Measurements from ENCODE around the gene JADE3. TPM values are rescaled to one million over a fixed set of nuclear protein-coding genes. Genes with fewer than 3 reads are reported as not detected.

The JADE3 gene
- 7.8 TPM for polyA plus RNA-seq (2013, experiment 1 of 2)
- polyA plus RNA-seq (2013, experiment 2 of 2): 7.9 TPM

DNA sequence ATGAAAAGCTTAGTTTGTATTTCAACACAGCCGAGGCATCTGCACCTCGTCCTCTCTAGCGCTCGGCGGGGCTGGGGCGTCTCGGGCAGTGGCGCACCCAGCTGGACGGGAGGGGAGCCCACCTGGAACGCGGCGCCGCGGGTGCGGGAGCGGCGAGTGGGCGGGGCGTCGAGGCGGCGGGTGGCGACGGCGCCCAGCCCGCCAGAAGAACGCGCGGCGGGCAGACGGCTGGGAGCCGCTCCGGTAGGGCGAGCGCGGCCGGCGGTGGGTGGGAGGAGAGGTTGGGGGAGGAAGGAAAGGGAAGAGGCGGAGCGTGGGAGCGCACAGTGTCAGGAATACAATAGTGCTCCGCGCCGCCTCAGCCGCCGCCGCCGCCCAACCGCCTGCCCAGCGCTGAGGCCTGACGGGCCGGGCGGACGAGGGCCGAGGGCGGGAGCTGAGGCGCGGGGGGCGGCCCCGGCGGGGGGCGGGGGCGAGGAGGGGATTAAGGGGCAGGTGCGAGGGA is at the start of gene JADE3:
Gene JADE3, plus strand, starts transcription at position 324 of the 505 bp plus-strand sequence. CDS start 72,474 bp downstream, outside the sequence.
- H2BK120ac ChIP-seq (ENCODE audit: low read depth, low read length): no peak within 1 kb of the TSS
- H3K27me3 ChIP-seq (ENCODE audit: insufficient read depth, low read length, poor library complexity): no peaks in the 10 kb centered on the region
- peak within 1 kb of the TSS; percentile 83 for H3K18ac ChIP-seq (ENCODE audit: low read length)
- H2AK5ac ChIP-seq (ENCODE audit: low read length): no peak within 1 kb of the TSS
- H3K9ac ChIP-seq (ENCODE audit: low read length): peak within 1 kb of the TSS; percentile 74
- H3K4me2 ChIP-seq (ENCODE audit: low read length): peak within 1 kb of the TSS; percentile 18
- no peak within 1 kb of the TSS for H4K5ac ChIP-seq (ENCODE audit: low read length)
- no peak within 1 kb of the TSS for H4K8ac ChIP-seq (ENCODE audit: low read depth, low read length)
- H3K56ac ChIP-seq (ENCODE audit: low read length): peak within 1 kb of the TSS; percentile 79
- H3K4me3 ChIP-seq (ENCODE audit: low read length): peak within 1 kb of the TSS; percentile 60
- WGBS (ENCODE audit: extremely low coverage, insufficient coverage, low lambda C conversion rate): no CpG with 5 or more reads among the region's 64 CpGs
- H3K79me1 ChIP-seq (ENCODE audit: low read length): peaks cover 2% of the 10 kb centered on the region
- no peak within 1 kb of the TSS for H2BK15ac ChIP-seq (replicated peaks; ENCODE audit: low read depth)
- DNase-seq: peak; percentile 80
- peaks cover 22% of the 10 kb centered on the region for H3K79me2 ChIP-seq (ENCODE audit: control insufficient read depth, insufficient read depth, low read length)
- peak within 1 kb of the TSS; percentile 73 for H3K27ac ChIP-seq (ENCODE audit: low read depth, low read length)
- H3K4ac ChIP-seq (ENCODE audit: low read depth, low read length): no peak within 1 kb of the TSS
- no peaks in the 10 kb centered on the region for H3K36me3 ChIP-seq (ENCODE audit: control insufficient read depth, insufficient read depth, low read length)
- peaks cover 3% of the 10 kb centered on the region for H3K4me1 ChIP-seq (ENCODE audit: control insufficient read depth, low read depth, low read length)
- no peak within 1 kb of the TSS for H3K23ac ChIP-seq (ENCODE audit: low read length)
- H2BK5ac ChIP-seq (ENCODE audit: low read length): no peak within 1 kb of the TSS

DNA sequence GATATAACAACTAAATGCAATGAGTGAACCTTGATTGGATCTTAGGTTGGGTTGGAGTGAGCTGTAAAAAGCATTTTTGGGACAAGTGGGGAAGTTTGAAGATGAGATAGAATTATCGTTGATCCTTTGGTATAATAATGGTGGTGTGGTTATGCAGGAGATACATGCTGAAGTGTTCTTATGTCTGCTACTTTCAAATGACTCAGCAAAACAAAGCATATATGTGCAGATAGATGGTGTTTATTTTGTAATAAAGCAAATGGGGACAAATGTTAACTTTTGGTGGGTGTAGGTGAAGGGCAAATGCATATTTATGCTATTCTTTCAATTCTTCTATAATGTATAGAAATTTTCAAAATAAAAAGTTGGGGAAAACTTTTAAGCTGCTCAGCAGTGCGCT is 49.1 kb upstream of the JADE3 start:
- Histone ChIP-seq H3K4ac (ENCODE audit: low read depth, low read length) (no peak overlapping the region), H3K27ac (ENCODE audit: low read depth, low read length) (no peak overlapping the region), H3K4me3 (ENCODE audit: low read length) (no peak overlapping the region), H3K23ac (ENCODE audit: low read length) (no peak overlapping the region), H2BK15ac (replicated peaks; ENCODE audit: low read depth) (no peak overlapping the region), H3K79me2 (ENCODE audit: control insufficient read depth, insufficient read depth, low read length) (no peaks in the 10 kb centered on the region), H4K8ac (ENCODE audit: low read depth, low read length) (no peak overlapping the region), H2BK5ac (ENCODE audit: low read length) (no peak overlapping the region), H3K18ac (ENCODE audit: low read length) (no peak overlapping the region), H3K4me2 (ENCODE audit: low read length) (no peak overlapping the region), H3K79me1 (ENCODE audit: low read length) (no peaks in the 10 kb centered on the region), H4K5ac (ENCODE audit: low read length) (no peak overlapping the region), H3K27me3 (ENCODE audit: insufficient read depth, low read length, poor library complexity) (no peaks in the 10 kb centered on the region), H3K56ac (ENCODE audit: low read length) (no peak overlapping the region), H3K36me3 (ENCODE audit: control insufficient read depth, insufficient read depth, low read length) (no peaks in the 10 kb centered on the region), H2BK120ac (ENCODE audit: low read depth, low read length) (no peak overlapping the region), H3K9ac (ENCODE audit: low read length) (no peak overlapping the region), H2AK5ac (ENCODE audit: low read length) (no peak overlapping the region), H3K4me1 (ENCODE audit: control insufficient read depth, low read depth, low read length) (no peaks in the 10 kb centered on the region)
- DNase-seq: no peak
- WGBS (ENCODE audit: extremely low coverage, insufficient coverage, low lambda C conversion rate): 100% methylated on average over 1 of the region's 2 CpGs

DNA sequence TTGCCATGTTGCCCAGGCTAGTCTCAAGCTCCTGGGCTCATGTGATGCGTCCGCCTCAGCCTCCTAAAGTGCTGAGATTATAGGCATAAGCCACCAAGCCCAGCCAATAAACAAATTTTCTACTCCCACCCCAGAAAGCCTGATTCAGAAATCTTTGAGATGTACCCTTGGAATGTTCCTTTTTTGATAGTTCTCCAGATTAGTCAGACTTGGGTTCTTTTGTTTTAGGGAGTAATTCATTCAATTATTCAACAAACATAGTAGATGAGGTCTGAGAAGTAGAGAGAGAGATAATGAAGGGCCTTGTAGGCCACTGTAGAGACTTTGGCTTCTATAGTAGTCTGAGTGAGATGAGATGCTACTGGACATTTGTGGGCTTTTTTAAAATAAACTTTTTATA is 47.6 kb upstream of the JADE3 start:
- H2BK15ac ChIP-seq (replicated peaks; ENCODE audit: low read depth): no peak overlapping the region
- H3K27ac ChIP-seq (ENCODE audit: low read depth, low read length): no peak overlapping the region
- no peak overlapping the region for H3K18ac ChIP-seq (ENCODE audit: low read length)
- no CpG with 5 or more reads among the region's 2 CpGs for whole genome bisulfite sequencing (ENCODE audit: extremely low coverage, insufficient coverage, low lambda C conversion rate)
- H3K4me3 ChIP-seq (ENCODE audit: low read length): no peak overlapping the region
- no peaks in the 10 kb centered on the region for H3K4me1 ChIP-seq (ENCODE audit: control insufficient read depth, low read depth, low read length)
- no peak overlapping the region for H3K56ac ChIP-seq (ENCODE audit: low read length)
- no peak overlapping the region for H2BK5ac ChIP-seq (ENCODE audit: low read length)
- no peak overlapping the region for H2BK120ac ChIP-seq (ENCODE audit: low read depth, low read length)
- H4K8ac ChIP-seq (ENCODE audit: low read depth, low read length): no peak overlapping the region
- no peak overlapping the region for H3K23ac ChIP-seq (ENCODE audit: low read length)
- no peak overlapping the region for H3K9ac ChIP-seq (ENCODE audit: low read length)
- H4K5ac ChIP-seq (ENCODE audit: low read length): no peak overlapping the region
- no peaks in the 10 kb centered on the region for H3K79me1 ChIP-seq (ENCODE audit: low read length)
- H3K4me2 ChIP-seq (ENCODE audit: low read length): no peak overlapping the region
- H2AK5ac ChIP-seq (ENCODE audit: low read length): no peak overlapping the region
- no peaks in the 10 kb centered on the region for H3K79me2 ChIP-seq (ENCODE audit: control insufficient read depth, insufficient read depth, low read length)
- H3K36me3 ChIP-seq (ENCODE audit: control insufficient read depth, insufficient read depth, low read length): no peaks in the 10 kb centered on the region
- no peaks in the 10 kb centered on the region for H3K27me3 ChIP-seq (ENCODE audit: insufficient read depth, low read length, poor library complexity)
- no peak overlapping the region for H3K4ac ChIP-seq (ENCODE audit: low read depth, low read length)
- no peak for DNase-seq

DNA sequence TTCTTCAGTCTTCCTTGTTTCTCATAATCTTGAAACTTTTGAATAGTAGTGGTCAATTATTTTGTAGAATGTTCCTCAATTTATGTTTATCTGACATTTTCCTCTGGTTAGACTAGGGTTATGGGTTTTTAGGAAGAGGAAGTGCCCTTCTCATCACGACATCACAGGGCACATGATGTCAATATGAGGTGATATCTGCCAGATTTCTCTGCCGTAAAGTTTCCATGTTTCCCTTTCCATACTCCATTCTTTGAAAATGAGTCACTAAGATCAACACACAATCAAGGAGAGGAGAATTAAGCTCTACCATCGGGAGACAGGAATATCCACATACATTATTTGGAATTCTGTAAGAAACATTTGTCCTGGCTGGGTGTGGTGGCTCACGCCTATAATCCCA is 46.9 kb upstream of the JADE3 start:
- Histone ChIP-seq H2BK15ac (replicated peaks; ENCODE audit: low read depth) (no peak overlapping the region), H3K9ac (ENCODE audit: low read length) (no peak overlapping the region), H3K4me2 (ENCODE audit: low read length) (no peak overlapping the region), H3K27ac (ENCODE audit: low read depth, low read length) (no peak overlapping the region), H3K23ac (ENCODE audit: low read length) (no peak overlapping the region), H2BK120ac (ENCODE audit: low read depth, low read length) (no peak overlapping the region), H2BK5ac (ENCODE audit: low read length) (no peak overlapping the region), H3K56ac (ENCODE audit: low read length) (no peak overlapping the region), H4K5ac (ENCODE audit: low read length) (no peak overlapping the region), H3K4ac (ENCODE audit: low read depth, low read length) (no peak overlapping the region), H3K18ac (ENCODE audit: low read length) (no peak overlapping the region), H3K27me3 (ENCODE audit: insufficient read depth, low read length, poor library complexity) (no peaks in the 10 kb centered on the region), H3K36me3 (ENCODE audit: control insufficient read depth, insufficient read depth, low read length) (no peaks in the 10 kb centered on the region), H3K79me2 (ENCODE audit: control insufficient read depth, insufficient read depth, low read length) (no peaks in the 10 kb centered on the region), H3K4me1 (ENCODE audit: control insufficient read depth, low read depth, low read length) (no peaks in the 10 kb centered on the region), H3K4me3 (ENCODE audit: low read length) (no peak overlapping the region), H2AK5ac (ENCODE audit: low read length) (no peak overlapping the region), H3K79me1 (ENCODE audit: low read length) (no peaks in the 10 kb centered on the region), H4K8ac (ENCODE audit: low read depth, low read length) (no peak overlapping the region)
- WGBS (ENCODE audit: extremely low coverage, insufficient coverage, low lambda C conversion rate): no CpG with 5 or more reads among the region's 4 CpGs
- DNase-seq: peak; percentile 3

DNA sequence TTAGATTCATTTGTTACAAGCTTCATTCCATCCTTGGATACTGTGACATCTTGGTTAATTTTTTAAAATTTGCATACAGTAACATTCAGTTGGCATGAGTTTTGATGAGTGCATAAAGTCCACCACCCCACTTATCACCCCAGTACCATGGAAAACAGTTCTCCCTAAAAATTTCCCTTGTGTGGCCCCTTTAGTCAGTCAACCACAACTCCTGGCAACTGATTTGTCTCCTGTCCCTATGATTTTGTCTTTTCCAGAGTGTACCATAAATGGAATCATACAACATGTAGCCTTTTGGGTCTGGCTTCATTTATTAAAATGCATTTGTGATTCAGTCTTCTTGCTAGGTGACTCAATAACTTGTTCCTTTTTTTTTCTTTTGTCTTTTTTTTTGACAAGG is 45.5 kb upstream of the JADE3 start:
- no peak overlapping the region for H2BK15ac ChIP-seq (replicated peaks; ENCODE audit: low read depth)
- no peaks in the 10 kb centered on the region for H3K79me2 ChIP-seq (ENCODE audit: control insufficient read depth, insufficient read depth, low read length)
- no peak overlapping the region for H4K8ac ChIP-seq (ENCODE audit: low read depth, low read length)
- no peak overlapping the region for H3K18ac ChIP-seq (ENCODE audit: low read length)
- H4K5ac ChIP-seq (ENCODE audit: low read length): no peak overlapping the region
- no peaks in the 10 kb centered on the region for H3K4me1 ChIP-seq (ENCODE audit: control insufficient read depth, low read depth, low read length)
- H3K27ac ChIP-seq (ENCODE audit: low read depth, low read length): no peak overlapping the region
- no peak overlapping the region for H3K4me2 ChIP-seq (ENCODE audit: low read length)
- H3K9ac ChIP-seq (ENCODE audit: low read length): no peak overlapping the region
- no peaks in the 10 kb centered on the region for H3K79me1 ChIP-seq (ENCODE audit: low read length)
- H2BK120ac ChIP-seq (ENCODE audit: low read depth, low read length): no peak overlapping the region
- H3K4ac ChIP-seq (ENCODE audit: low read depth, low read length): no peak overlapping the region
- H3K36me3 ChIP-seq (ENCODE audit: control insufficient read depth, insufficient read depth, low read length): no peaks in the 10 kb centered on the region
- no peak overlapping the region for H3K23ac ChIP-seq (ENCODE audit: low read length)
- no peak overlapping the region for H2AK5ac ChIP-seq (ENCODE audit: low read length)
- DNase-seq: no peak
- no peak overlapping the region for H2BK5ac ChIP-seq (ENCODE audit: low read length)
- H3K4me3 ChIP-seq (ENCODE audit: low read length): no peak overlapping the region
- H3K56ac ChIP-seq (ENCODE audit: low read length): no peak overlapping the region
- H3K27me3 ChIP-seq (ENCODE audit: insufficient read depth, low read length, poor library complexity): no peaks in the 10 kb centered on the region

DNA sequence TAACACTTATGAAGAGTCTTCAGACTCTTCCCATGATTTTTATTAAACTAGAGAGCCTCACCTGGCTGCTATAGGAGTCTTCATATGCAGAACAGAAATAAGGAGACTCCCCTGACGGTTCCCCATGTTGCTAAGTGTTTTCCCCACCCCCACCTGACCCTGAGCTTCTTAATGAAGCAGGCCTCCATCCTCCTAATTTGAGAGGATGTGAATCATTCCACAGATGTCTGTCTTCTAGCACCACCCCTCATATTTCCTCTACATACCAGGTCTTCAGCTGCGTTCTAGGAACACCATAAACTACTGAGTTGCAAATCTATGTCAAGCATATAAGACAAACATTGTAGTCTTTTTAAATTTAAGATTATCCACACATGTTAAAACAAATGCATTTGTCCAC is 38.5 kb upstream of the JADE3 start:
- Histone ChIP-seq H3K56ac (ENCODE audit: low read length) (no peak overlapping the region), H3K4me1 (ENCODE audit: control insufficient read depth, low read depth, low read length) (no peaks in the 10 kb centered on the region), H3K27me3 (ENCODE audit: insufficient read depth, low read length, poor library complexity) (no peaks in the 10 kb centered on the region), H2AK5ac (ENCODE audit: low read length) (no peak overlapping the region), H3K36me3 (ENCODE audit: control insufficient read depth, insufficient read depth, low read length) (no peaks in the 10 kb centered on the region), H2BK5ac (ENCODE audit: low read length) (no peak overlapping the region), H3K9ac (ENCODE audit: low read length) (no peak overlapping the region), H3K4me3 (ENCODE audit: low read length) (no peak overlapping the region), H4K8ac (ENCODE audit: low read depth, low read length) (no peak overlapping the region), H3K18ac (ENCODE audit: low read length) (no peak overlapping the region), H3K23ac (ENCODE audit: low read length) (no peak overlapping the region), H4K5ac (ENCODE audit: low read length) (no peak overlapping the region), H2BK120ac (ENCODE audit: low read depth, low read length) (no peak overlapping the region), H3K79me2 (ENCODE audit: control insufficient read depth, insufficient read depth, low read length) (no peaks in the 10 kb centered on the region), H3K79me1 (ENCODE audit: low read length) (no peaks in the 10 kb centered on the region), H3K4me2 (ENCODE audit: low read length) (no peak overlapping the region), H3K4ac (ENCODE audit: low read depth, low read length) (no peak overlapping the region), H3K27ac (ENCODE audit: low read depth, low read length) (no peak overlapping the region), H2BK15ac (replicated peaks; ENCODE audit: low read depth) (no peak overlapping the region)
- peak; percentile 1 for DNase-seq
- no CpG with 5 or more reads among the region's 2 CpGs for WGBS (ENCODE audit: extremely low coverage, insufficient coverage, low lambda C conversion rate)

All from mesendoderm (in vitro differentiated cells).